Stomach (tissue), 9 donors: ENCODE data around the gene ACTR5. TPM values are rescaled to one million over a fixed set of nuclear protein-coding genes. Genes with fewer than 3 reads are reported as not detected.

Experiments used
- DNase-seq, 2 donors: peaks; one replicate each; pipeline versions ENCODE4 v3.0.0 to v3.0.0-alpha.2; 2013 to 2019
- H3K27ac ChIP-seq, 5 donors: fragments of 200-600 bp in 4 of 5; sonication (generic) in 4 of 5; one replicate each; pipeline ENCODE4 v1.5.1; 2013 to 2019; ENCODE audit warnings: mild to moderate bottlenecking in 1 of 5, moderate library complexity in 1 of 5
- H3K27me3 ChIP-seq, 3 donors: fragments of 200-600 bp; sonication (generic); one replicate each; pipeline ENCODE4 v1.5.1; 2017 to 2019; ENCODE audit warnings: mixed run types in 1 of 3
- H3K36me3 ChIP-seq, 4 donors: fragments of 200-600 bp; sonication (generic); 1 replicate in 3 of 4; 2 replicates in 1 of 4; pipeline ENCODE4 v1.5.1; 2016 to 2019
- H3K4me1 ChIP-seq, 4 donors: fragments of 200-600 bp; sonication (generic); one replicate each; pipeline ENCODE4 v1.5.1; 2016 to 2019
- H3K4me3 ChIP-seq, 4 donors: fragments of 200-600 bp; sonication (generic) in 3 of 4; one replicate each; pipeline ENCODE4 v1.5.1; 2016 to 2019; ENCODE audit warnings: mild to moderate bottlenecking in 1 of 4
- H3K9me3 ChIP-seq, 4 donors: fragments of 200-600 bp; sonication (generic); one replicate each; pipeline ENCODE4 v1.5.1; 2016 to 2019
- CTCF ChIP-seq, 7 experiments: fragments of 450-650 bp in 4 of 7; fragments of 200-600 bp in 3 of 7; sonication (generic) in 3 of 7; IDR thresholded peaks; one replicate each; pipeline ENCODE4 v1.5.1; 2016 to 2019; ENCODE audit warnings: antibody characterized with exemption in 7 of 7, control low read depth in 2 of 7, mild to moderate bottlenecking in 1 of 7
- EP300 ChIP-seq: sonication (generic); formaldehyde crosslinking; IDR thresholded peaks from one replicate; pipeline ENCODE4 v1.6.1; 2017; ENCODE audit warnings: antibody characterized with exemption
- POLR2A ChIP-seq, 4 donors: fragments of 450-650 bp; IDR thresholded peaks; one replicate each; pipeline ENCODE4 v1.6.1; 2016; ENCODE audit warnings: antibody characterized with exemption in 4 of 4, control low read depth in 2 of 4, mild to moderate bottlenecking in 1 of 4, moderate library complexity in 1 of 4
- POLR2AphosphoS5 ChIP-seq, 3 donors: sonication (generic); formaldehyde crosslinking; IDR thresholded peaks; one replicate each; pipeline ENCODE4 v1.6.1; 2016; ENCODE audit warnings: antibody characterized with exemption in 3 of 3
- WGBS, 5 donors: extraction: QIAGEN DNeasy Blood & Tissue Kit in 3 of 5; methylation state at CpG; one replicate each; pipeline versions ENCODE4 v1.1.5 to v1.1.7; 2013 to 2018; 5-methylcytosine and 5-hydroxymethylcytosine counted together
- intact Hi-C: fragments of 100-400 bp; cut with DNase I; formaldehyde crosslinking; loops from one replicate; pipeline ENCODE4 v1.15.1; 2023; ENCODE audit warnings: low total_unique reads
- polyA plus RNA-seq, 3 donors: library from polyadenylated mRNA; stranded (reverse); fragments of 200-250 nt; gene quantifications; one replicate each; pipeline ENCODE4 v1.2.3, GENCODE V29; 2013
- total RNA-seq, 5 donors: library from RNA; depleted of rRNA; stranded (reverse); fragments of >200 nt; gene quantifications; one replicate each; pipeline versions ENCODE4 v1.1.0 to v1.2.3, GENCODE V29; 2014 to 2016
- donor health status: healthy with polysubstance abuse.
- donor health status: Bipolar disorder and iron deficiency.
- donor health status: healthy.

Gene ACTR5
- total and polyA plus RNA-seq, 8 donors, result 3.6 to 68.1 (median 6.5) TPM

- Histone ChIP-seq H3K4me3 (peak overlapping the region in 2 of 4 donors; percentile 36 to 43), H3K27ac (no peak overlapping the region), H3K4me1 (peaks cover 17 to 55% (median 41%) of the 10 kb centered on the region in 4 donors), H3K27me3 (peaks cover 55 to 100% (median 87%) of the 10 kb centered on the region in 3 donors), H3K36me3 (no peaks in the 10 kb centered on the region), H3K9me3 (peaks cover 0 to 11% (median 0%) of the 10 kb centered on the region in 4 donors)
- DNase-seq, result peak in 1 of 2 donors; percentile 64
- WGBS, 5 donors, result 3 to 7% (median 4%) methylated on average over 36 to 41 of the region's 41 CpGs
- intact Hi-C loops, result no loop called here
- TF ChIP-seq EP300 (no peak), CTCF (IDR thresholded peaks at IDR 0.05) (no peak), POLR2AphosphoS5 (IDR thresholded peaks at IDR 0.05) (no peak), POLR2A (IDR thresholded peaks at IDR 0.05) (no peak)
Observed at GRCh38 chr20:38730167-38730988, 17.9 kb upstream of the ACTR5 start.

- intact Hi-C loops, result no loop called here
- 1 to 3% (median 1%) methylated on average over 31 to 40 of the region's 40 CpGs for WGBS, 5 donors
- H3K27ac ChIP-seq, result no peak overlapping the region
- H3K4me1 ChIP-seq, result peaks cover 17 to 47% (median 37%) of the 10 kb centered on the region in 4 donors
- TF ChIP-seq CTCF (IDR thresholded peaks at IDR 0.05), result peak in 6 of 7 experiments; percentile 61 to 98 (median 90)
- TF ChIP-seq EP300, result no peak
- H3K36me3 ChIP-seq, result no peaks in the 10 kb centered on the region
- DNase-seq, result peak; percentile 70 to 85
- peaks cover 47 to 100% (median 80%) of the 10 kb centered on the region in 3 donors for H3K27me3 ChIP-seq
- peaks cover 0 to 11% (median 0%) of the 10 kb centered on the region in 4 donors for H3K9me3 ChIP-seq
- H3K4me3 ChIP-seq, result peak overlapping the region; percentile 24 to 43 (median 32)
Observed at GRCh38 chr20:38730989-38731737, 17.1 kb upstream of the ACTR5 start.

- Histone ChIP-seq H3K4me1 (peaks cover 17 to 45% (median 36%) of the 10 kb centered on the region in 4 donors), H3K4me3 (peak overlapping the region in 2 of 4 donors; percentile 36 to 43), H3K27ac (no peak overlapping the region), H3K27me3 (peaks cover 41 to 100% (median 80%) of the 10 kb centered on the region in 3 donors), H3K9me3 (peaks cover 0 to 11% (median 0%) of the 10 kb centered on the region in 4 donors), H3K36me3 (no peaks in the 10 kb centered on the region)
- 33 to 69% (median 52%) methylated on average over 1 of the region's 1 CpG for WGBS, 5 donors
- DNase-seq, result no peak
- intact Hi-C loops, result no loop called here
- TF ChIP-seq POLR2AphosphoS5 (IDR thresholded peaks at IDR 0.05) (no peak), CTCF (IDR thresholded peaks at IDR 0.05) (no peak), POLR2A (IDR thresholded peaks at IDR 0.05) (no peak), EP300 (no peak)
Observed at GRCh38 chr20:38731738-38732113, 16.5 kb upstream of the ACTR5 start.

DNA sequence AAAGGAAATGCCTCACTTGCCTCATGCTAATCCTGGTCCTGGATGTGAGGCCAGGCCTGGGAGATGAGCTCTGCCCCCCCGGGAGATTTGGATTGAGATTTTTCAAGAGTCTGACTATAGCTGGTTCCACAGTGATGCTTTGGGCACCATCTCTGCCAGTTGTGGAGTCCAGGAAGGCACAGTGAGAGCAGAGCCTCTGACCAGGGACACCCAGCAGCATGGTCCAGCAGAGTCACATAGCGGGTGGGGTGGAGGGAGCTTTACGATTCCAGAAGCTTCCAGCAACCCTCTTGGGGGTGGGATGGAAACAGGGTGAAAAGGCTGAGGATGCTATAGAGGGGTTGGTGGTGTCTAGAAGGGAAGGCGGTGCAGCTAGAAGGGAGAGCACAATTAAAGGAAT, 15.3 kb upstream of the ACTR5 start:
- DNase-seq, result no peak
- WGBS, 5 donors, result 71 to 84% (median 73%) methylated on average over 4 of the region's 4 CpGs
- peaks cover 31 to 100% (median 68%) of the 10 kb centered on the region in 3 donors for H3K27me3 ChIP-seq
- no peak overlapping the region for H3K27ac ChIP-seq
- H3K4me1 ChIP-seq, result peaks cover 17 to 35% (median 28%) of the 10 kb centered on the region in 4 donors
- H3K36me3 ChIP-seq, result no peaks in the 10 kb centered on the region
- peaks cover 0 to 4% (median 0%) of the 10 kb centered on the region in 4 donors for H3K9me3 ChIP-seq
- intact Hi-C loops, result no loop called here
- H3K4me3 ChIP-seq, result no peak overlapping the region
- TF ChIP-seq POLR2A (IDR thresholded peaks at IDR 0.05) (no peak), CTCF (IDR thresholded peaks at IDR 0.05) (no peak), EP300 (no peak), POLR2AphosphoS5 (IDR thresholded peaks at IDR 0.05) (no peak)
